ENCODE results near the gene BANK1. TPM values are rescaled to one million over a fixed set of nuclear protein-coding genes. Genes with fewer than 3 reads are reported as not detected.

BANK1 gene
- total RNA-seq, 3 donors from 2014 or later (not counting 1 experiment from before 2014, with no cell fraction given), result 2.1 to 3.0 (median 2.4) TPM

DNA sequence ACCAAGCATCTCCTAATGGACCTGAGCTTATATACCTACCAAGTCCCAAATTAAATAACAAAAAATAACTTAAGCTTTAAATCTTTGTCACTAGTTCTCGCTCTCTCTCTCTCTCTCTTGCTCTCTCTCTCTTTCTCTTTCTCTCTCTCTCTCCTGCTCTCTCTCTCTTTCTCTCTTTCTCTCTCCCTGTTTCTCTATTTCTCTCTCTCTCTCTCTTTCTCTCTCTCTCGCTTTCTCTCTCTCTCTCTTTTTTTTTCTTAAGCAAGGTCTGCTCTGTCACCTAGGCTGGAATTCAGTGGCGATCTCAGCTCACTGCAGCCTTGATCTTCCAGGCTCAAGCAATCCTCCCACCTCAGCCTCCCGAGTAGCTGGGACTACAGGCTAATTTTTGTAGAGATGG lies 266.6 kb downstream of the BANK1 start:
- Mint-ChIP-seq H3K4me1 (no peaks in the 10 kb centered on the region), H3K9me3 (no peaks in the 10 kb centered on the region), H3K36me3 (no peaks in the 10 kb centered on the region), H3K27me3 (ENCODE audit: low read depth in 2 of 2) (no peaks in the 10 kb centered on the region), H3K27ac (no peak overlapping the region), H3K4me3 (no peak overlapping the region)
- H3K36me3 ChIP-seq (ENCODE audit: control insufficient read depth, insufficient read depth, low read length), result no peaks in the 10 kb centered on the region
- 94% methylated on average over 4 of the region's 4 CpGs for WGBS (ENCODE audit: insufficient coverage)
- H3K4me1 ChIP-seq (ENCODE audit: control insufficient read depth, insufficient read depth, low read length), result no peaks in the 10 kb centered on the region
- DNase-seq (no peak), ATAC-seq (no peak)
- H3K27ac ChIP-seq (ENCODE audit: low read length), result no peak overlapping the region
- intact Hi-C loops (cut with micrococcal nuclease), result no loop called here
- H3K27me3 ChIP-seq (ENCODE audit: control insufficient read depth, insufficient read depth, low read length), result no peaks in the 10 kb centered on the region
- H3K4me3 ChIP-seq (ENCODE audit: low read length), result no peak overlapping the region
- no peak for TF ChIP-seq CTCF (IDR thresholded peaks at IDR 0.05)
- H3K9me3 ChIP-seq (ENCODE audit: control insufficient read depth, insufficient read depth, low read length), result no peaks in the 10 kb centered on the region

- Mint-ChIP-seq H3K27me3 (ENCODE audit: low read depth in 2 of 2) (no peaks in the 10 kb centered on the region), H3K4me3 (no peak overlapping the region), H3K27ac (no peak overlapping the region), H3K9me3 (no peaks in the 10 kb centered on the region), H3K36me3 (no peaks in the 10 kb centered on the region), H3K4me1 (no peaks in the 10 kb centered on the region)
- no peak for ATAC-seq
- no CpG with 5 or more reads among the region's 1 CpG for WGBS (ENCODE audit: insufficient coverage)
- no peak for TF ChIP-seq CTCF (IDR thresholded peaks at IDR 0.05)
- intact Hi-C loops (cut with micrococcal nuclease), result no loop called here
- no peaks in the 10 kb centered on the region for H3K9me3 ChIP-seq (ENCODE audit: control insufficient read depth, insufficient read depth, low read length)
- H3K4me1 ChIP-seq (ENCODE audit: control insufficient read depth, insufficient read depth, low read length), result no peaks in the 10 kb centered on the region
- H3K27me3 ChIP-seq (ENCODE audit: control insufficient read depth, insufficient read depth, low read length), result no peaks in the 10 kb centered on the region
- H3K27ac ChIP-seq (ENCODE audit: low read length), result no peak overlapping the region
- DNase-seq, result no peak
- no peaks in the 10 kb centered on the region for H3K36me3 ChIP-seq (ENCODE audit: control insufficient read depth, insufficient read depth, low read length)
- H3K4me3 ChIP-seq (ENCODE audit: low read length), result no peak overlapping the region
Observed at GRCh38 chr4:102061133-102061532, 270.6 kb downstream of the BANK1 start.

DNA sequence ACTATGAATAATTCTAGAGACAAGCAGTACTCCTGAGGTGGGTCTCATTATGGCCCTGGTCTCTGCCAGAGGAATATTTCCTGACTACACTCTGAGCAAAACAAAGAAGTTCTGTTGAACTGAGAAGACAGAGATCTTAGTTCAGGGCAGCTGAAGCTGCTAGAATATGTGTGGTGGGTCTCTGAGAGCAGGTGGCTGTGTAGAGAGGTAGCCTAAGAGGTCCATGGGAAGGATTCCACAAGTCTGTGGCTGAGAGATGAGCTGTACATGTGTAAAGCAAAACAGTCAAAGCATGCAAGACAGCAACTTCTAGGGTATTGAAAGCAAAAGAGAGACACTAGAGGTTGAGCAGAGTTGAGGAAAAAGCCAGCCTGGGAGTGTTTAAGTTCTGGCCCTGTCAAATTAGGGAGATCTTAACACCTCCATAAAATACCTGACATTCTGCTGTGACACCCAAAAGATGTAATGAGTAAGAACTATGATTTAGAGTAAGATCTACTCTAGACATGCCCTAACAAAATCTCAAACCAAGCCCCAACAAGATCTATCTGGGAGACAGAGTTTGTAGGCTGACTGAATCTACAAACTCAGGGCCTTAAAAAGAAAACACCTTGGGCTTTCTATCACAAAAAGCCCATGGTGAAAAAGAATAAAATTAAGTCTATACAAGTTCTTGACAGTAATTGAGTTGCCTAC lies 274.4 kb downstream of the BANK1 start:
- H3K27me3 Mint-ChIP-seq (ENCODE audit: low read depth in 2 of 2), result no peaks in the 10 kb centered on the region
- ATAC-seq (no peak), DNase-seq (no peak)
- H3K27me3 ChIP-seq (ENCODE audit: control insufficient read depth, insufficient read depth, low read length), result no peaks in the 10 kb centered on the region
- H3K4me3 ChIP-seq (ENCODE audit: low read length), result no peak overlapping the region
- no peak overlapping the region for H3K27ac Mint-ChIP-seq
- H3K9me3 ChIP-seq (ENCODE audit: control insufficient read depth, insufficient read depth, low read length), result no peaks in the 10 kb centered on the region
- no peak for TF ChIP-seq CTCF (IDR thresholded peaks at IDR 0.05)
- no peak overlapping the region for H3K27ac ChIP-seq (ENCODE audit: low read length)
- no peaks in the 10 kb centered on the region for H3K36me3 ChIP-seq (ENCODE audit: control insufficient read depth, insufficient read depth, low read length)
- no peak overlapping the region for H3K4me3 Mint-ChIP-seq
- intact Hi-C loops (cut with micrococcal nuclease), result no loop called here
- no peaks in the 10 kb centered on the region for H3K4me1 ChIP-seq (ENCODE audit: control insufficient read depth, insufficient read depth, low read length)
- no peaks in the 10 kb centered on the region for H3K36me3 Mint-ChIP-seq
- H3K4me1 Mint-ChIP-seq, result no peaks in the 10 kb centered on the region
- H3K9me3 Mint-ChIP-seq, result no peaks in the 10 kb centered on the region

- Mint-ChIP-seq H3K9me3 (peaks cover 0 to 4% of the 10 kb centered on the region in 2 donors), H3K4me3 (no peak overlapping the region), H3K4me1 (no peaks in the 10 kb centered on the region), H3K36me3 (no peaks in the 10 kb centered on the region), H3K27me3 (ENCODE audit: low read depth in 2 of 2) (no peaks in the 10 kb centered on the region), H3K27ac (no peak overlapping the region)
- WGBS (ENCODE audit: insufficient coverage), result no CpG with 5 or more reads among the region's 1 CpG
- DNase-seq, result no peak
- H3K9me3 ChIP-seq (ENCODE audit: control insufficient read depth, insufficient read depth, low read length), result no peaks in the 10 kb centered on the region
- H3K36me3 ChIP-seq (ENCODE audit: control insufficient read depth, insufficient read depth, low read length), result no peaks in the 10 kb centered on the region
- no peak for ATAC-seq
- H3K27ac ChIP-seq (ENCODE audit: low read length), result no peak overlapping the region
- no peaks in the 10 kb centered on the region for H3K27me3 ChIP-seq (ENCODE audit: control insufficient read depth, insufficient read depth, low read length)
- H3K4me1 ChIP-seq (ENCODE audit: control insufficient read depth, insufficient read depth, low read length), result no peaks in the 10 kb centered on the region
- H3K4me3 ChIP-seq (ENCODE audit: low read length), result no peak overlapping the region
- TF ChIP-seq CTCF (IDR thresholded peaks at IDR 0.05), result no peak
- intact Hi-C loops (cut with micrococcal nuclease), result no loop called here
Observed at GRCh38 chr4:102076622-102077021, 286.1 kb downstream of the BANK1 start.
